Stimulated activated CD4-positive, alpha-beta T cell treated with anti-CD3 and anti-CD28 coated beads, TNF-alpha, amount 100 ng/mL, for 1 hour (primary cell): ENCODE results near the gene TSGA10.
"Not testable (repeated sequence)": the region's sequence is repeated elsewhere in the genome, so short reads cannot be mapped to it uniquely, and the experiment has no call there.

Source experiments
- DNase-seq, 3 donors: peaks; one replicate each; pipeline ENCODE4 v3.0.0-alpha.2; 2020; ENCODE audit warnings: low read depth in 3 of 3, low spot score in 1 of 3

TSGA10 gene

DNA sequence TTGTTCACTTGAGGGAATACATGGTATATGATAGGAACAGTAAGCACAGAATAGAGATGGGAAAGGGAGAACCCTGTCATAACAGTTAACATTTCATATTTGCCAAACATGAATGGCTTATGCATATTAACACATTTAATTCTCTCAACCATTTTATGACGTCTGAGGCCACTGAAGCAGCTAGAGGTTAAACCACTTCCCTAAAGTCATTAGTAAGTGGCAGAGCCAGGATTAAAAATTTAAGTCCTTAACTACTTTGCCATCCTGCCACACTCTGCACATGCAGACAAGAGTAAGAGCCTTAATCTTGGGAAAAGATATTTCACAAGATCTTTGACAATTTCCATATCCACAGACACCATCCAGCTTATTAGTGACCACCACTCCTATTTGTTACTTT is 2.1 kb upstream of the TSGA10 start:
- no peak for DNase-seq

DNA sequence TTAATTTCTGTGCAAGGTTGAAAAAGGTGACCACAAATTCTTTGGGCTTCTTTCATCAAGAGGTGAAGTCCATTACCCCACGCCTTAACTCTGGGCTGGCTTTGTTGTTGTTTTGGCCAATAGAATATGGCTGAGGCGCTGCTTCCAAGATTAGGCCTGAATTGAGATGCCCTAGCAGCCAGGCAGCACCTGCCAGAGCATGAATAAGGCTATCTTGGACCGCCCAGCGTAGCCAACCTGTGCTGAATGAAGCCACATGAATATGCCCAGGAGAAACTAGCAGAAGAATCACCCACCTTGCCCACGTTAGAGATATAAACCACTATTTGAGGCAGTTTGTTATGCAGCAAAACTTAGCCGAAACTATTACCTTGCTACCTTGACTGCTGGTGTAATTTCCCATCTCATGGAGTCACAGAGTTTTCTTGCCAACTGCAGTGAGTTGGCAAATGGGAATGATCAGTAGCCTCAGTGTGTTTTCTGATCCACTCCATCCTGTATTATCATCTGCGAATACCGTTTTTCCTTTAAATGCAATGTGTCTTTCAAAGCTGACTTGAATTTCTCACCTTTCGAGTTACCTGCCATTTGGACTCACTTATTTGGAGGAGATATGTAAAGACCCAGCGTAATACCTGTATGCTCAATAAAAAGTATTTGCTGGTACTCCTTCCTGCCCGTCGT is 679 bp downstream of the TSGA10 start:
- DNase-seq: no peak

DNA sequence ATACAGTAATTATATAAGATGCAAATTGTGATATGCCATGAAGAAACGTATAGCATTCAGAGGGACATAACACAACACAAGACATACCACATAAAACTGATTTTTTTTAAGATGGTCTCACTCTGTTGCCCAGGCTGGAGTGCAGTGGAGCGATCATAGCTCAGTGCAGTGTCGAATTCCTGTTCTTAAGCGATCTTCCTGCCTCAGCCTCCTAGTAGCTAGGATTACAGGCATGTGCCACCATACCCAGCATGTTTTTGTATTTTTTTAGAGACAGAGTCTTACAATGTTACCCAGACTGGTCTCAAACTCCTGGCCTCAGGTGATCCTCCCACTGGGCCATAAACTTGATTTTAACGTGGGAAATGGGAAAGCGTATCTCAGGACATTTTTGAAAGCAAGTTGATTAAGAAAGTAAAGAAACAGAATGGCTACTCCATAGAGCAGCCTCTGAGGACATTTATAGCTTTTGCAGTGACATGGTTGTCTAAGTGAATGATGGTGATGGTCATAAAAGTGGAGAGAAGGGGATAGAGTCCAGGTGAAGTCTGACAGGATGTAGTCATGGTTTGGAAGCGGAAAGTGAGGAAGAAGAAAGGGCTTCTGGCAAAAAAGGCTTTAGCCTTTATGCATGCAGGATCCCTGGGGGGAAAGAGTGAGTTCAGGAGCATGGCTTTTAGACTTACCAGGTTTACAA is 2.4 kb downstream of the TSGA10 start:
- DNase-seq: no peak

DNA sequence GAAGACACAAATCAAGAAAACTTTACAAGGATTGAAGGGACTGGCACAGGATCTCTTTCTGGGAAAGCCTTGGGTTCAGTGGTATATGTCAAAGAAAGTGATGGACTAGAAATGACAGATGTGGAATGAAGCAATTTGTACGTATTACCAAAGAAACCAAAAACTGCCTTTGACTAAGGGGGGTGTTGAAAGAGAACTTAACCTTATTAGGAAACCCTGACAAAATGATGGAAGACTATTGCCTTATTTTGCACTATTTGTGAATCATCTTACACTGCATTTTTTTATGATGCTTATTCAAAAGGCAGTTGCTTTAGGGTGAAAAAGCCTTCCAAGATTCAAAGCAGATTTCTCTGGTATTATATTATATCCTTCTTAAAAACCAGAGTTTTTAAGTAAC is 4.0 kb downstream of the TSGA10 start:
- no peak for DNase-seq

DNA sequence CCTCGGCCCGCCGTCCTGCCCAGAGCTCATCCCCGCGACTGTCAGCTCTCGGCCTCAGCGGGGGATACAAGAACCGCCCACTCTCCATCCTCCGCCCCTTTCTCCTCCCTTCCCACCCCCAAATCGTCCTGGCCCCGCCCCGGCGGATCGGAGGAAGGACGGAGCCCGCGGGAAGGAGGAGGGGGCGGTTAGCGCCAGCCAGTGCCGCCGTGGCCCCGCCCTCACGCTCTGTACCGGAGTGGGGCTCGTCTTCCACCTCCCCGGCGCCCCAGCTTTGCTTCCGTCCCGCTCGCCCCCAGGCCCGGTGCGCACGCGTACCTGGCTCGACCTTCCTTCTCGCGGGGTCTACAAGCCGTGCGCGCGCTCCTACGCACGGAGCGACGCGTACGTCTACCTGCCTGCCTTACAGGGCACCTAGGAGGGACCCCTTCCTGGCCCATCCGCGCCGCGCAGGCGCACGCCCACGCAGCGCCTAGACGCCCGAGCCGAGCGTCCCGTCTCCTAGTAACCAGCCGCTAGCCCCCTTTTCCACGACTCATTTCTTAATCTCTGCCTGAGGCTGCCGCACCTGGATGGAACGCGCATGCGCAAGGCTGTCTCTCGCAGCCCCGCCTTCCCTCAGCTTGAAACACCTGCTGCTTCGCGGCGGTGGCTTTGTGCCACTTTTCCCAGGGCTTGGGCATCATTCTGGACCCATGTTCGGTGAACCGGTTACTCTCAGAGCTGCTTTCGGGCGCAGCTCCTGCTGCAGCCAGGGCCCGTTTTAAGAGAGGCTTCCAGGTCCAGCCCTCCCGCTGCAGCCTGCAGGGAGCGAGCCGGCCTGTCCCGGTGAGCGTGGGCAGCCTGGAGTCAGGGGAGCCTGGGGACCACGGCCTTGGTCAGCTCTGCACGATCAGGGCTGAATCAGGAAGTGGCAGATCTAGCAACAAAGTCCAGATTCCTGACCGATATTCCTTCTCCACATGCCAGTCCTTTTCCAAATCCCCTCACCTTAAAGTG is 13.3 kb downstream of the TSGA10 start, which contains the start of gene C2orf15:
Gene C2orf15 (plus strand): TSS at position 598 of the 999 bp plus-strand sequence. CDS start 8,852 bp downstream, outside the sequence.
- peak; percentile 91 to 94 (median 92) for DNase-seq

DNA sequence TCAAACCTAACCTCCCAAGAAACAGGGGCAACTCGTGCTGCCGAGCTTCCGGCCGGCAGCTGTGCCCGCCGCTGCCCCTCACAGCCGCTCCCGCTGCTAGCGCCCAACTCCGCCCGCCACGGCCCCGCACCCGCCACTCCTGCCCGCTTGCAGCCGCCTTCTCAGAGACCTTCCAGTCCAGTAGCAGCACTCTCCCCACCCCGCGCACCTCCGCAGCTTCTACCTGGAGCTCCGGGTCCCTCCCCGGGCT is 14.0 kb downstream of the TSGA10 start:
- DNase-seq: no peak

DNA sequence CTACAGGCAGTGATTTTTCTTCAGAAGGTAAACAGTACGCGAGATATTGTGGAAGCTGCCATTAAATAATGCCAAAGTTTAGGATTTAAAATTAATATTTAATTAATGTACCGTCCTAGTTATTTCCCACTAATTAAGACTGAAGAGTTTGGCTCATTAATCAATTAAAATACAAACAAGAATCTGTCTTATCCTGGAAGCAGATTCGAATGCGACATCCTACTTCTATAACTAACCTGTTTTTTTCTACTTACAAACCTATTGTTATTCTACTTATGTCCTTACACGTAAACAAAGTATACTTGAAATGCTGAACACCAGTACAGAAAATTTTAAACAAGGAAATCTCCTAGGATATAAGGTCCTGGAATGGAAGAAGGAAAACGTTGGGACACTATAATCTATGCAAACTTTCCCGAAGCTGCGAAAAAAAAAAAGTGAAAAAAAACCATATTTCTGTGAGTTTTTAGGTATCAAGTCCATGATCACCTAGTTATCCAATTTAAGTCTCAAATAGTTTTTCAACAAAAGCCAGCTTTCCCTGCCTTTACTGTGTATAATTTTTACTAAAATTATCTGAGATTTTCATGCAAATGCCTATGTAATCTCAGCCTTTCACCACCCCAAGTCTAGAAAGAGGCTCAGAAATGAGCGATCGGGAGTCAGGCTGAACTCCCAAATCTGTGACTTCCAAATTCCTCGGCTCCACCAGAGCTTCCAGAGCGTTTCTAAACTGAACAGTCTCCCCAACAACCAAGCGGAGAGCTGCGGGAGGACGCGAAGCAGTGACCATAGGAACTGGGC is 14.5 kb downstream of the TSGA10 start:
- no peak for DNase-seq

DNA sequence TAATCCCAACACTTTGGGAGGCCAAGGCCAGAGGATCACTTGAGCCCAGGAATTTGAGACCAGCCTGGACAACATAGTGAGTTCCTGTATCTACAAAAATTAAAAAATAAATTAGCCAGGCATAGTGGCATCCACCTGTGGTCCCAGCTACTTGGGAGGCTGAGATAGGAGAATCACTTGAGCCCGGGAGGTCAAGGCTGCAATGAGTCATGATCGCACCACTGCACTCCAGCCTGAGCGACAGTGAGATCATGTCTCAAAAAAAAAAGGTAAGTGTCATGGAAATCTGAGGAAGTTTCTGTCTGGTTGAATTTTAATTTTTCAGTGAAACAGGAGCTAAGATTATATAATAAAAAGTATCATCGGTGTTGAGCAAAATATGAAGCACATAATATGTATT is 15.7 kb downstream of the TSGA10 start:
- DNase-seq: no peak

DNA sequence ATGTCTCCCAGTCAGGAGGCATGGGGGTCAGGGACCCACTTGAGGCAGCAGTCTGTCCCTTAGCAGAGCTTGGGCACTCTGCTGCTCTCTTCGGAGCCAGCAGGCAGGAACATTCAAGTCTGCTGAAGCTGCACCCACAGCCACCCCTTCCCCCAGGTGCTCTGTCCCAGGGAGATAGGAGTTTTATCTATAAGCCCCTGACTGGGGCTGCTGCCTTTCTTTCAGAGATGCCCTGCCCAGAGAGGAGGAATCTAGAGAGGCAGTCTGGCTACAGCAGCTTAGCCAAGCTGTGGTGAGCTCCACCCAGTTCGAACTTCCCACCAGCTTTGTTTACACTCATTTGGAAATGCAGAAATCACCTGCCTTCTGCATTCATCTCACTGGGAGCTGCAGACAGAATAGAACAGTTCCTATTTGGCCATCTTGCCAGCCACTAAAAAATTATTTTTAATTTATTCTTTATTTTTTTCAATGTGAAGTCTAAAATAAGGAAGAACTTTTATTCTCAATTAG is 19.6 kb downstream of the TSGA10 start:
- DNase-seq: not testable (repeated sequence)

DNA sequence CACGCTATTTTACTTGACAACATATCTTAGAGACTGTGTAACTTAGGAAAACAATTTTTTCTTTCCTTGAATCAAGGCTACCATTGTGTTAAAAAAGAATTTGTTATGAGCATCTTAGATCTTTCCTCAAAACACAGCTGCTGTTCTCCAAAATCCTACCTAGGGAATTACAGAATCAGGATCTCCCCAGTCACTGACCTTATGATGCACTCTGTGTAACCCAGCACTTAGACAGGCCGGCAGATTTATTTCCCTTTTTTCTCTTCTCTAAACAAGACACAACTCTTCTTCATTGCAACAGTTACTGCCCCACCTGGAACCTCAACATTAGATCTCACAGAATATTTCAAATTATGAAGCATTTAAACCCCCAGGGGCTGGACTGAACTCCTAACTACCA is 26.8 kb downstream of the TSGA10 start:
- DNase-seq: no peak

DNA sequence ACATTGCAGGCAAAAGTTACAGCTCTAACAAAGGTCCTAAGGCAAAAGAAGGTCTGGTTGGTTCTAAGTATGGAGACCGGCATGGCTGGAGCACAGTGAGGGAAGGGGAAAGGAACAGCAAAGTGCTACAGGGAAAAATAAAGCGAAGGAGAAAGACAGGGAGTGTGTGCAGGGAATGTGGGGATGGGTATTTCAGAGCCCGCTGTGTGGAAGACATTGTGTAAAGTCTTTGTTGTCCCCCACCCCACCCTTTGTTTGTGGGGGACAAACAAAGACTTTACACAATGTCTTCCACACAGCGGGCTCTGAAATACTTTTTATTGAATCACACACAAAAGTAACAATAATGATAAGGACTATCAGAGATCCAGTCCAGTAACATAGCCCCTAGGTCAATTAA is 42.1 kb downstream of the TSGA10 start:
- DNase-seq: no peak

DNA sequence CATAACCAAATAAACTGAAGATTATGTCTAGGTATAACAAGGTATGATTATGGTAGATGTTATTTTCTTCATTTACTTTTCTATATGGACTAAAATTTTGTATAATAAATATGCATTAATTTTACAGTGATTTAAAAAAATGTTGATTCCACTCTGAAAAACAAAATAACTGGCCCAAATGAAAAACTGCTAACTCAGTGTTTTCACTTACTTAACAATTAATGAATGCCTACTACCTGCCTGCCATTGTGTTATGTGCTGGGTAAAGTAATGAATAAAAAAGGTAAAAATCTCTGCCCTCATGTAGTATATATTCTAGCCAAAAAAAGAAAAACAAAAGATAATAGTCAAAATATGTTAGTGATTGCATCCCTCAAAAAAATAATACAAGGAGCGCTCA is 42.8 kb downstream of the TSGA10 start:
- no peak for DNase-seq

DNA sequence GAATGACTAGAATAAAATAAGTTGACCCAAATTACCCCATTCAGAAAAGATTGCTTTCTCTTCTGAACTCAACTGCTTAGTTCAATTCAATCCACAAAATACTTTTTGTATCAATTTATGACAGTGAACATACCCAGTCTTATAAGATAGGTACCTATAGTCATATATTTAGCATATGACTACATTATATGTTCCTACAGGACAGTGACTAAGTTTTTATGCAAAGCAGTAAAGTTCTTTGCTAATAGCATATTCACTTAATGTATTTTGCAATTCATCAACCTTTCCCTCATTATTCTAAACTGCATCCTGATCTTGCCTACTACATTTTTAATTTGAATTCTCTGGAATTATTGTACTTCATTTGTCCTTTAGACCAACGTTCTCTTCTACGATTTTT is 43.5 kb downstream of the TSGA10 start:
- DNase-seq: no peak

DNA sequence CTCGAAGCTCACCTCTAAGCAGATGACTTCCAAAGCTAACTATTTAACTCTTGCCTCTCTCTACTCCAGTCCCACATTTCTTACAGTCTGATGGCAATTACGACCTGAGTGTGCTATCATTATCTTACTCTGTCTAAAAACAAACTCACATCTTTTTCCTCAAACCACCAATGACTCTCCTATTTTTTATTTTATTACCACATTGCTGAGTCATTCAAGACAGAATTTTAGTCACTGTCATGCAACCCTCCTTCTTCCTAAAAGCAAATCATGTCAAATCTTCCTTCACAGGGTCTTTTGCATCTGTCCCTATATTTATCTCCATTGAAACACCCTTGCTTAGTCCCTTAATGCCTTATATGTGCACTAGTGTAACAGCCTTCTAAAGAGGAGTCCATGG is 47.8 kb downstream of the TSGA10 start:
- DNase-seq: no peak

DNA sequence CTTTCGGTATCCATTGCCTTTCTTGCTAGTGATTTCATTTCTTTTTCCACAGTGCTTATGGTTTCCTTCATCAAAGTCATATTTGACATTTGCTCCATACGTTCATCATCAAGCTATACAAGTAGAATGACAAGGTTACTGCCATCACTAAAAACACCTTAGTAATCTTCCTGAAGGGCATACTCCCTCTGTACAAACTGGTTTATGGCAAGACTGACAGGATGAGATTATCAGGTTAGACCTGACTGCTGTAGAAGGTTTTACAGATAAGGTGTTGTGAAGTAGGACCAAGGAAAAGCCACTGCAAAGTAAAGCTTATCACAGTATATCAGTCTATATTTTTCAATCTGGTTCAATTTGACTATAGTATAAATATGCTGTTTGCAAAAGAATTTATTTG is 50.7 kb downstream of the TSGA10 start:
- DNase-seq: no peak

DNA sequence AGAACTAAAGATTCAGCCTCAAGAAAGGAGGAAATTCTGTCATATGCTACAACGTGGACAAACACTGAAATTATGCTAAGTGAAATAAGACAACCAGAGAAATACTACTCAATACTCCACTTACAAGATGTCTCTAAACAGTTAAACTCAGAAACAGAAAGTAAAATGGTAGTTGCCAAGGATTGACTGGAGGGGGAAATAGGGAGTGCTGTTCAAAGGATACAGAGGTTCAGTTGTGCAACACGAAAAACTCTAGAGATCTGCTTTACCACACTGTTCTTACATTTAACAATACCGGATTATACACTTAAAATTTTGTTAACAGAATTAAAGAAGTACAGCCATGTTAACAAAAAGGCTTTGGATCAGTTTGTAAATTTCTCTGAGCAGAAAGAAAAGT is 53.0 kb downstream of the TSGA10 start:
- DNase-seq: no peak

DNA sequence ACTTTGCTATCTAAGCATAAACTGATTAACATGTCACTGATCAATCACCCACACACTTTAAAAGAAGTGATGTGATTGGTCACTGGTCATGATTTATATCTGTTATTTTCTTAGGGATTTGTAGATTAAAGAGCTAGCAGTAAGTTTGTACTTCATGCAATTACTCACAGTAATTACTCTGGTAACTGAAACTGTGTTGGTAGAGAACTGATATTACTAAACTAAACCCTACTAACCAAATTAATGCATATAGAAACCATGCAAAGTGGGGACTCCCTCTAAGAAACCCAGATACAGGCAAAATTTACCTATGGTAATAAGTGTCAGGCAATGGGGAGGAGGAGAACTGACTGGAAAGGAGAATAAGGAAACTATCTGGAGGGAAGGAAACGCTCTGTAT is 58.0 kb downstream of the TSGA10 start:
- no peak for DNase-seq

DNA sequence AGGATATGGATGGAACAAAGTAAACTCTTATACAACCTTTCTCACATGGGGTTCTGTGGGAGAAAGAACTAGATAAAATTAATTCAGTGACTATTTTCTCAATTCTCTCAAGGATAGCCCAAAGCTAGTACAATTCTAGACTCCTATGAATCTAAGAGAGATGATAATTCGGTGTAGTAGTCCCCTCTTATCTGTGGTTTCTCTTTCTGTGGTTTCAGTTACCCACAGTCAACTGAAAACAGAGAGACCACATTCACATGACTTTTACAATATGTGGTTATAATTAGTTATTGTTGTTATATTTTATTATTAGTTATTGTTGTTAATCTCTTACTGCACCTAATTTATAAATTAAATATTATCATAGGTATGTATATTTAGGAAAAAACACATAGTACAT is 66.7 kb downstream of the TSGA10 start:
- no peak for DNase-seq

DNA sequence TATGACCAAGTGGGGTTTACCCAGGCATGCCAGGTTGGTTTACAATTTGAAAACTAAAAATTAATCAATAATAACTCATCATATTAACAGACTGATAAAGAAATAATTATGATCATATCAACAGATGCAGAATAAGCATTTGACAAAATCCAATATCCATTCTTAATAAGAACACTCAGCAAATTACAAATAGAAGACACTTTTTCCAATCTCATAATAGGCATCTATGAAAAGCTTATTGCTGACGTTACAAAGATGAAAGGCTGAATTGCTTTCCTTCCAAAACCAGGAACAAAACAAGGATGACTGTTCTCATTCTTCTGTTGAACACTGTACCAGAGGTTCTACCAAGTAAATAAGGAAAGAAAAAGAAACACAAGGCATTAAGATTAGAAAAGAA is 68.4 kb downstream of the TSGA10 start:
- no peak for DNase-seq

DNA sequence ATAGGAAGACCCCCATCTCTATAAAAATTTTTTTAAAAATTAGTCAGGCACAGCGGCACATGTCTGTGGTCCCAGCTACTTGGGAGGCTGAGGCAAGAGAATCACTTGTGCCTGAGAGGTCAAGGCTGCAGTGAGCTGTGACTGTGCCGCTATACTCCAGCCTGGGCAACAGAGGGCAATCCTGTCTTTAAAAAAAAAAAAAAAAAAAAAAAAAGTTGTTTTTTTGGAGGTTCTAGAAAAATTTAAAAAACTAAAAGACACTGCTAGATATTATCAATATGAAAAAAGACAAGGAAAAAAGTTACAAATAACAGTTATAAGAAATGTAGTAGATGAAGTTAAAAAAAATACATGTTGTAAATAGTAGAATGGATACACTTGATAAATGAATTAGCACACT is 69.3 kb downstream of the TSGA10 start:
- DNase-seq: no peak

DNA sequence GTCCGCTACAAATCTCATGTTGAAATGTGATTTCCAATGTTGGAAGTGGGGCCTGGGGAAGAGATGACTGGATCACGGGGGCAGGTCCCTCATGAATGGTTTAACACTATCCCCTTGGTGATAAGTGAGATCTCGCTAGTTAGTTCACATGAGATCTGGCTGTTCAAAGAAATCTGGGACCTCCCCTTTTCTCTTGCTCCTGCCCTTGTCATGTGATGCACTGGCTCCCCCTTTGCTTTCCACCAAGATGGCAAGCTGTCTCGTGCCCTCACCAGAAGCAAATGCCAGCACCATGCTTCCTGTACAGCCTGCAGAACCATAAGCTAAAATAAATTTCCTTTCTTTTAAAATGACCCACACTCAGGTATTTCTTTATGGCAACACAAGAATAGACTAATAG is 70.5 kb downstream of the TSGA10 start:
- DNase-seq: no peak
